T-helper 1 cell treated with Interleukin-12 subunit alpha and Interleukin-12 subunit beta and Interleukin-4 antibody, amounts not matched to agents 30 μg/mL and 1 μg/mL, for 36 hours (primary cell): ENCODE measurements around the gene STC2.

Experiments
- H3K27ac Mint-ChIP-seq: one replicate; pipeline ENCODE4 v1.8.0; 2021; ENCODE audit warnings: mild to moderate bottlenecking, mixed read lengths
- H3K27me3 Mint-ChIP-seq: one replicate; pipeline ENCODE4 v1.8.0; 2021; ENCODE audit warnings: low read depth, mixed read lengths
- H3K36me3 Mint-ChIP-seq: one replicate; pipeline ENCODE4 v1.8.0; 2021; ENCODE audit warnings: low read depth, mixed read lengths
- H3K4me1 Mint-ChIP-seq: one replicate; pipeline ENCODE4 v1.8.0; 2021; ENCODE audit warnings: low read depth, mixed read lengths
- H3K4me3 Mint-ChIP-seq: one replicate; pipeline ENCODE4 v1.8.0; 2021; ENCODE audit warnings: mild to moderate bottlenecking, moderate library complexity, mixed read lengths
- H3K9me3 Mint-ChIP-seq: one replicate; pipeline ENCODE4 v1.8.0; 2021; ENCODE audit warnings: mixed read lengths

The STC2 gene

DNA sequence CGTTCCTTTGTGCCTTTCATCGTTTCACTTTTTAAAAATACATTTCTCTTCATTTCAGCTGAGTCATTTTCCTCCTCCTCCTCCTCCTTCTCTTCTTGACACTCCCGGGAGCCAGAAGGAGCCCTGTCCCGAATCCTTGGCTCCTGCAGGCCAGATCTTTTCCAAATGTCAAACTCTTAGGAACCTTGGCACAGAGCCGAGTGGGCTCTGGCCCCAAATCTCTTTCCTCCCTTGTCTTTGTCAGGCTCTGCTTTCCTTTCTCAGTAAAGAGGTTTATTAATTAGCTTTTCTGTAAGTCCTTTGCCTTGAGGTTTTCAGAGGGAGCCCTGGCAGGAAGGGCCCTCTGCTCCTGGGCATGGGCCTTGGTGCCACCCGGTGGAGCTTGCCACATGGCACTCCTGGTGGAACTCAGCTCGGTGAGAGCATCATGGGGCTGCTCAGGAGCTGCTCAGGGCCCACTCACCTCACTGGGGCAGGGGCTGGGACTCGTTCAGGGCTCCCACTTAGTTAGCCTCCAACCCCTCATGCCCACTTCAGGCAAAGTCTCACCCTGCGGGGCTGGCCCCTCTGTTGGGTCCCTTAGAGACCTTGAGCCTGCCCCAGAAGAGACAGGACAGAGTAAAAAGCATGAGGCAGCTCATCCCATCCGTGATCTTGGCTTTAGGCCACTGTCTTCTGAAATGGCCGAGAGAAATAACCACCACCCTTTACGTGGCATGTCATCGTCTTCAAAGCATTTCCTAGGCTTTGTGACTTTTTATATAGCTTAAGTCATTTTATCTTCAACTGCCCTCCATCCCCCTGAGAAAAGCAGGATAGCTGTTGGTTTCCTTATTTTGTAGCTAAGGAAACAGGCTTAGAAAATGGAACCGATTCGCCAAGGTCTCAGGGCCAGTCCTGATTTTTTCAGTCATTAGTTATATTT lies 17.1 kb downstream of the STC2 start:
- no peak overlapping the region for H3K27ac Mint-ChIP-seq
- H3K4me3 Mint-ChIP-seq, result no peak overlapping the region
- H3K27me3 Mint-ChIP-seq, result peaks cover 27% of the 10 kb centered on the region
- H3K9me3 Mint-ChIP-seq, result no peaks in the 10 kb centered on the region
- peaks cover 4% of the 10 kb centered on the region for H3K36me3 Mint-ChIP-seq
- peaks cover 5% of the 10 kb centered on the region for H3K4me1 Mint-ChIP-seq

DNA sequence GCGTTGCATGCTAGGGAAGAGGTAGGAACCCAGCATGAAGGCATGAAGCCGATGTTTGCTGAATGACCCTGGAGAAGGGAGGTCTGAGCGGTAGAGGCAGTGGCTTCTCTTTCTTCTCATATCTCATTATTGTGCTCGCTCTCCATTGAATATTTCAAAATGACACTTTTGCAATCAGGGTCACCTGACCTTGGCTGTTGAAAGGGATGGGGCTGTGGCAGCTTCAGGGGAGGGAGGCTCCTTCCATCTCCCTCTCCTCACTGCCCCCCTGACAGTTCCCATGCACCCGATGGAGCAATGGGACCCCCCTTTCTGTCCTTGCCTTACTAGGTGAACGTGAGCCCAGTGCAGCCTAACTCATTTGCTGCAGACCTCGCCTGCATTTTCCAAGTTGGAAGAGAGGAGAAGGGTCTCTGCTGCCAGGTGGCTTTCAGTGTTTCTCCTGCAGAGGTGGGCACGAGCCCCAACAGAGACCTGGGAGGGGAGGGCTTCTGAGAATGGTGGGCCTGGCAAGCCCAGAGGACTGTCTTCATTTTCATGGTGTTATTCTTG lies 17.9 kb downstream of the STC2 start:
- Mint-ChIP-seq H3K27ac (no peak overlapping the region), H3K36me3 (peaks cover 3% of the 10 kb centered on the region), H3K4me1 (peaks cover 3% of the 10 kb centered on the region), H3K9me3 (no peaks in the 10 kb centered on the region), H3K27me3 (peaks cover 33% of the 10 kb centered on the region), H3K4me3 (no peak overlapping the region)

DNA sequence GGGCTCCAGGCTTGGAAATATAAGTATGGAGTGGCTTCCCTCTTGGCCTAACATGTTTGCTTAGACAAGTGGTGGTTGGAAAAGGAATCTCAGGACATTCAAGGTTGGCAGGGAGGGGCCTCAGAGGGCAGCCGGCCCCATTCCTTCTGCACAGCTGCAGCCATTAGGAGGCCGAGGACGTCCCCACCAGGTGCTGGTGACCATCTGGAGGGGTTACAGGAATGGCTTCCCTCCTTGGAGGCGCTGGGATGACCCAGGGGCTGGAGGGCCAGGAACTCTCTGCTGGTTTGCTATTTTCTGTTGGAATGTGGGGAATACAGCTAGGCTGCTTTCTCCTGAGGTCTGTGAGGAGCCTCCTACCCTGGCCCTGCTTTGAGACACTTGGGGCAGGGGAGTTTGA lies 18.5 kb downstream of the STC2 start:
- no peak overlapping the region for H3K27ac Mint-ChIP-seq
- H3K36me3 Mint-ChIP-seq, result no peaks in the 10 kb centered on the region
- H3K4me1 Mint-ChIP-seq, result no peaks in the 10 kb centered on the region
- H3K4me3 Mint-ChIP-seq, result no peak overlapping the region
- H3K27me3 Mint-ChIP-seq, result peaks cover 38% of the 10 kb centered on the region
- H3K9me3 Mint-ChIP-seq, result no peaks in the 10 kb centered on the region

DNA sequence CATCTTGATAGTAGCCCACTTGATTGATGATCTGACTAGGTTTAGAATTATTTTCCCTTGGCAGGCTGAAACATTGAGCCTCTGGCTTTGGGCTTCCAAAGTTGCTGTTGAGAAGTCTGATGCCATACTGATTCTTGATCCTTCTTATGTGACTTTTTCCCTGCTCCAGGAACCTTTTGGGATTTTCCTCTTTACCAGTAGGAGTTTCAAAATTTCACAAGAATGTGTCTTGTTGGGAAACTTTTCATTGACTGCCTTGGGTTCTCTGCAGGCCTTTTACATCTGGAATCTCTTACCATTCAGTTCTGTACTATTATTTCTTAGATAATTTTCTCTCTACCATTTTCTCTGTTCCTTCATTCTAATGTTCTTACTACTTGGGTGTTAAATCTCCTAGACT lies 20.0 kb downstream of the STC2 start:
- H3K9me3 Mint-ChIP-seq, result no peaks in the 10 kb centered on the region
- H3K27me3 Mint-ChIP-seq, result peaks cover 43% of the 10 kb centered on the region
- no peaks in the 10 kb centered on the region for H3K4me1 Mint-ChIP-seq
- no peaks in the 10 kb centered on the region for H3K36me3 Mint-ChIP-seq
- no peak overlapping the region for H3K4me3 Mint-ChIP-seq
- no peak overlapping the region for H3K27ac Mint-ChIP-seq

DNA sequence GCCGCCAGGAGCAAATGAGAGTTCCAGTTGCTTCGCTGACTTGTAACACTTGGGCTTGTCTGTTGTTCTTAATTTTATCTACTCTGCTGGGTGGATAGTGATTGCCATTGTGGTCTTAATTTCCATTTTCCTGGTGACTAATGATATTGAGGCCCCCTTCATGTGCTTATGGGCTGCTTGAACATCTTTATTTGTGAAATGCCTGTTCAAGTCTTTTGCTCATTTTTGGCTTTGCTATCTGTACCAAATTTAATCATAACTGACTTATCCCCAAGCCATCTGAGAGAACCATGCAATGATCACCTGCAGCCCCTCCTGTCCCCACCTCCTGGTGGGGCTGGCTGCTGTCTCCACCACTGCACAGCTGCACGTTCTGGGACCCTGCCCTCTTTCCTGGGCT lies 20.5 kb downstream of the STC2 start:
- Mint-ChIP-seq H3K9me3 (no peaks in the 10 kb centered on the region), H3K4me3 (no peak overlapping the region), H3K4me1 (no peaks in the 10 kb centered on the region), H3K36me3 (no peaks in the 10 kb centered on the region), H3K27ac (no peak overlapping the region), H3K27me3 (peaks cover 40% of the 10 kb centered on the region)

DNA sequence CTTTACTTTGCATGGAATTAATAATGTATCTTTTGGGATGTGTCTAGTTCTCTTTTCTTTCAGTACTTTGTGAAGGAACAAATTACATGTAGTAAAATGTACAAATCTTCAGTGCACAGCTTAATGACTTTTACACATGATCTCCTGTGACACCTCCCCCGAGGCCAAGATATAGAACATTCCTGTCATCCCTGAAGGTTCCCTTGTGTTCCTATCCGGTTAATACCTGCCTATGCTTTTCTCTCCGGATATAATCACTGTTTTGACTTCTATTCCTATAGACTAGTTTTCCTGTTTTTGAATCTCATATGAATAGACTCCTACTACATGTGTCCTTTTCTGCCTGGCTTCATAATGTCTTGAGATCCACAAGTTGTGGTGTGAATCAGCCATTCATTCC lies 21.5 kb downstream of the STC2 start:
- Mint-ChIP-seq H3K36me3 (no peaks in the 10 kb centered on the region), H3K4me1 (no peaks in the 10 kb centered on the region), H3K9me3 (no peaks in the 10 kb centered on the region), H3K27ac (no peak overlapping the region), H3K27me3 (peaks cover 43% of the 10 kb centered on the region), H3K4me3 (no peak overlapping the region)

DNA sequence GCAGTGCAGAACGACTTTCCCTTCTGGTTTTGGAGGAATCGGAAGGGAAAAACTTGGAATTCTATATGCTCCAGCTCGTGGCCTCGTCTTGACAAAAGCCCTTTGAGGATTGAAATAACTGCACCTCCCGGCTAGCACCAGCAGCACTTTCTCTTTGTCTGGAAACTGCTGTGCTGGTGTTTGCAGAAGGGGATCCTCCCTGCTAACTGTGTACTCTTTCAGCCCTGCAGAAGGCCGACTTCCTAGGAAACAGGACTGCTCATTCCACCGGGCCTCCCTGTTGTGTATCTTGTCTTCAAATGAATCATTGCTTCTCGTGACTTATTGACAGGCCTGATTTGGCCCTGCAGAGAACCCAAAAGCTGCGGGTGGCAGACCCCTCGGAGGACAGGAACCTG lies 23.6 kb downstream of the STC2 start:
- Mint-ChIP-seq H3K27ac (no peak overlapping the region), H3K27me3 (peaks cover 42% of the 10 kb centered on the region), H3K4me1 (no peaks in the 10 kb centered on the region), H3K36me3 (no peaks in the 10 kb centered on the region), H3K9me3 (no peaks in the 10 kb centered on the region), H3K4me3 (no peak overlapping the region)

DNA sequence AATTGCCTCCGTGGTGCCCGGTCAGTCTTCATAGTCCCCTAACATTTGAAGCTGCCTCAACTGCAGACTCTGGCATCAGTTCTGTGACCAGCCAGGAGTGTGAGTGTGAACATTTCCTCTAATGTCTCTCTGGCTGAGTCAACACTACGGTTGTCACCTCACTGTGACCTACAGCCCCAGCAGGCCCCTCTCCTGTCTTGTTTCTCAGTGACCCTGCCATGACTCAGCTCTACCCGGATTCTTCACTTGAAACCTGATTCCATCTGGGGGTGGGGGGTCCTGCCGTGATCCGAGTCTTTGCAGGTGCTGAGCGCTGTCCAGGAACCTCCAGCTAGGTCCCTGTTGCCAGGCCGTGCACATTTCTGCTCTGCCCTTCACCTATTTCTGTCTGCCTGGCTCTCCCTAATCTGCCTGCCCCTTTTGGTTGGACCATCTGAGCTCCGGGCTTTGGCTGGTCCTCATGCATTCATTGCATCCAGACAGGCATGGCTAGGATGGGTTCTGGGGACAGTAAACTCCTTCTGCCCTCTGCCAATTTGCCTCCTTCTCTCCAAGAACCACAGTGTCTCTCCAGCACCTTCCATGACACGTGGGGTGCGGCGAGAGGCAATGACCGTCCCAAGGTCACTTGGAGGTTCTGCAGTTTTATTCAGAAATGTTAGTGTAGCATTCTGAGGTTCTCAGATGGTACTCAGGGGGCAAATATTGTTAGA lies 24.2 kb downstream of the STC2 start:
- H3K9me3 Mint-ChIP-seq, result no peaks in the 10 kb centered on the region
- H3K27me3 Mint-ChIP-seq, result peaks cover 39% of the 10 kb centered on the region
- H3K36me3 Mint-ChIP-seq, result no peaks in the 10 kb centered on the region
- no peaks in the 10 kb centered on the region for H3K4me1 Mint-ChIP-seq
- no peak overlapping the region for H3K27ac Mint-ChIP-seq
- no peak overlapping the region for H3K4me3 Mint-ChIP-seq

DNA sequence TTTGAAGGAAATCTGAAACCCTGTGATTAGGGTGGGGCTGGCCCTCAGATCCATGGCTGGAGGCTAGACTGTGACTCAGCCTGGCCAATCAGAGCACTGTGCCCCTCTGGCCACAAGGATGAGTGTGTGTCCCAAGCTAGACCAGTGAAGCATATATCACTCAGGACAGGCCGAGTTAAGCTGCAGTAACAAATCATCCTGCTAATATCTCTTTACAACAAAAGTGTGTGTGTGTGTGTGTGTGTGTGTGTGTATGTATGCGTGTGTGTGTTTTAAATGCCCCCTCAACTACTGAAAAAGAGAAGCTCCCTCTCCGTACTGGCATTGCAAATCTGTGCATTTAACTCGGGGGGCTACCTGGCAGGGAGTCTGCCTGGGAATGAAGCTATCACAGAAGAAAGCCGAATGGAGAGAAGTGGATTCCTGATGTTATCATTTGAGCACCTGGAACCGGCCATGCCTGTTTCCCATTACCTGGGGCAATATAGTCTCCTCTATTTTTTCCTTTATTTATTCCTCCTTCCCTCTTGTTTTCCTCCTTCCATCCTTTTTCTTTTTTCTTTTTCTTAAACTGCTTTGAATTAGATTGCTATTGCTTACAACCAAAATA lies 25.6 kb downstream of the STC2 start:
- Mint-ChIP-seq H3K27ac (no peak overlapping the region), H3K36me3 (no peaks in the 10 kb centered on the region), H3K27me3 (peaks cover 32% of the 10 kb centered on the region), H3K9me3 (no peaks in the 10 kb centered on the region), H3K4me3 (no peak overlapping the region), H3K4me1 (no peaks in the 10 kb centered on the region)

DNA sequence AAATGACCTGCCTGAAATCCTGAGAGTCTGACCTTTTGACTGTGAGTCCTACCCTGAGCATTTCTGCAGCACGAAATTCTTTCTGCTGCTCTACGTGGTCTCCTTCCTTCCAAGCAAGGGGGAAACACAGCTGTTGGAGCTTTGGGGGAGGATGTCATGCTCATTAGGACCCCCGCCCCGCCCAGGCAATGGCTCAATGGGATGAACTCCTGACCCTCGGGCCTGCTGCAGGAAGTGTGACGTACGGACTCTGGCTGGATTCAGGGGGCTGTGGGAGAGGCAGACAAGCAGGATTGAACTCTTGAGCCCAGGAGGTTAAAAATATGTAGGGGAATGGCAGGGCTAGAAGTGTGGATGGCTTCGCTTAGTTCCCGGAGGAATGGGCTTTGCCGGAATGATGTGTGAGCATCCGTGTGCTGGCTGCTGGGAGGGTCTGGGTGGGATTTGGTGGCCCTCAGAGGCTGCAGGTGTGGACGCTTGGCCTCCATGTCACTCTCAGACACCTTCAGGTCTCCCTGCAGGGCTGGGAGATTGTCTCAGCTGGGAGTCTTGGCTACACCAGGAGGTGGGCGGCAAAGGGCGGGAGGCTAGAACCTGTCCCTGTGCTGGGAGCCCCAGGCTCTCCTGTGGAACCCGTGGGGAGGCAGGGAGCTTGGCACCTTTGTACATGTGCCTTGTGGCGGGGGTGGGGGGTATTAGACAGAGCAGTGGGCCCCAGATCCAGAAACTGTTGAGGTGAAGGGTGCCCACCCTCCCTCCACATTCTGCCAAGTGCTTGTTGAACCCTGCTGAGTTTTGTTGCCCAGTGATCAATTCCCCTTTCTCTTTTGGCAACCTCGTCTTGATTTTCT lies 26.3 kb downstream of the STC2 start:
- H3K4me3 Mint-ChIP-seq, result no peak overlapping the region
- H3K36me3 Mint-ChIP-seq, result no peaks in the 10 kb centered on the region
- no peak overlapping the region for H3K27ac Mint-ChIP-seq
- H3K9me3 Mint-ChIP-seq, result no peaks in the 10 kb centered on the region
- peaks cover 31% of the 10 kb centered on the region for H3K27me3 Mint-ChIP-seq
- no peaks in the 10 kb centered on the region for H3K4me1 Mint-ChIP-seq

DNA sequence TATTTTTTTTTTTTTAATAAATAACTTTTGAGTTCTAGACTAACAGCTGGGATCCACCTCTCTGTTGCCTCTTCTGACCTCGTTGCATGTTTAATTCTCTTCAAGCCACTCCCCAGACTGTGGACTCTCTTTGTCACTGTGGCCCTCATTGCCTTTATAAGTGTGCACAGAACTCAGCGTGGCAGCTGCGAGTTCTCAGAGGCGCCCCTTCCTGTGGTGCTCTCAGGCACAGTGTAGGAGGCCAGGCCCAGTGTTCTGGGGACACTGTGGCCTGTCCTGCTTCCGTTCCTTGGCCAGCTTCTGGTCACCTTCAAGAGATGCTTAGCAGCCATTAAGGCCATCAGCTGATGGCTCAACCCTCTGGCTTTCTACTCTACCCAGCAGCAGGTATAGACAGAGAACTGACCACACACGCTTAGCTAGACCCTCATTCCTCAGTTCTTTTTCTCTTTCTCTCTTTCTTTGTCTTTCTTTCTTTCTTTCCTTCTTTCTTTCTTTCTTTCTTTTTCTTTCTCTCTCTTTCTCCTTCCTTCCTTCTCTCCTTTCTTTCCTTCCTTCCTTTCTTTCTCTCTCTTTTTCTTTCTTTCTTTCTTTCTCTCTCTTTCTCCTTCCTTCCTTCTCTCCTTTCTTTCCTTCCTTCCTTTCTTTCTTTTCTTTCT lies 27.7 kb downstream of the STC2 start:
- no peaks in the 10 kb centered on the region for H3K4me1 Mint-ChIP-seq
- no peaks in the 10 kb centered on the region for H3K36me3 Mint-ChIP-seq
- no peak overlapping the region for H3K27ac Mint-ChIP-seq

DNA sequence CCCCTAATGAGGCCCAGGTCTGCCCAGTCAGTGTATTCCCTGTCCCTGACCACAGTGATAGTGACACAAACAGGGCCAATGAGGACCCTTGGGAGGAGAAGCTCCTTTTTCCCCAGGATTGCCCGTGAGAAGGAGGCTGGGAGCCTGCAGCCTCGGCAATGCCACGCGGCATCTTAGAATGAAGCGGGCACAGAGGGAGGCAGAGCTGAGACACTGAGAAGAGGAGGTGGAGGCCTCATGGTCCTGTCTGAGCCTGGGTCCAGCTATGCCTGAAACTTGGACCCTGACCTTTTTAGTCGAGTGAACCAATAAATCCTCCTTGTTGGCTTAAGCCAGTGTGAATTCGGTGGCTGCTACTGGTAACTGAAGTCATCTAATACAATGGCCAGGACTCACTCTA lies 28.4 kb downstream of the STC2 start:
- Mint-ChIP-seq H3K4me1 (no peaks in the 10 kb centered on the region), H3K4me3 (no peak overlapping the region), H3K27me3 (peaks cover 20% of the 10 kb centered on the region), H3K9me3 (no peaks in the 10 kb centered on the region), H3K36me3 (no peaks in the 10 kb centered on the region), H3K27ac (no peak overlapping the region)

More for the DNA sequence above, 27.7 kb downstream of the STC2 start:
- Mint-ChIP-seq H3K4me3 (no peak overlapping the region), H3K9me3 (no peaks in the 10 kb centered on the region), H3K27me3 (peaks cover 23% of the 10 kb centered on the region)

DNA sequence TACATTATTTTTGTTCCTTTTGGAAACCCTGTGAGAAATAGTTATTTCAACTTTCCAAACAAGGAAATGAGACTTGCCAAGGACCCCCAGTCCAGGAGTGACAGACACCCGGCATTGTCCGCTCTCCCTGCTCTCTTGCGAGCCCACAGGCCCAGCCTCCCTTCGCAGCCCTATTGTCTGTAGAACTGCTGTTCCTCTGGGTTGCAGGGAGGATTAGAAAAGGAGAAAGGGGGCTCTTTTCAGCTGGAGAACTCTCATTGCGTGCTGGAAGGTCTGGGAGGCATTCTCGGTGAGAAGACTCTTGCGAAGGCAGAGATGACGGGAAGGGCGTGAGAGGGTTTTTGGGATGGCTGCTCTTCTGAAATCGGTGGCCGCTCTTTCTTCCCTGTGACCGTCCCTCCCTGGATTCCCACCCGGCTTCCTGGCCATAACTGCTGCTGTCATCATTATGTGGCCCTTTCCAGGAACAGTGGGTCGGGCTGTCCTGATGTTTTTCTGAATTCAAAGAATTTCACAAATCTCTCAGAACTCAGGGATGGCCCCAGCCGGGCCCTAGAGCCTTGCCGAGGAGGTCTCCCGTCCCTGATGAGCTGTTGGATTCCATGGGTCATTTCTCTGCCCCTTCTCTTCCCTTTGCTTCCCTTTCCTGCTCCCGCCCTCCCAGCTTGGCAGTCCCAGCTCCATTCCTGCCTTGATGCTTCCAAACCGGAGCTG lies 29.8 kb downstream of the STC2 start:
- Mint-ChIP-seq H3K27me3 (peaks cover 28% of the 10 kb centered on the region), H3K9me3 (no peaks in the 10 kb centered on the region), H3K4me3 (no peak overlapping the region), H3K36me3 (peaks cover 2% of the 10 kb centered on the region), H3K27ac (no peak overlapping the region), H3K4me1 (peaks cover 13% of the 10 kb centered on the region)
